ENCODE data around the gene DNHD1. TPM values are rescaled to one million over a fixed set of nuclear protein-coding genes. Genes with fewer than 3 reads are reported as not detected.

DNHD1 gene
- total and polyA plus RNA-seq, 2 experiments from 2014 or later = 3.6 to 9.6 TPM

GRCh38 chr11:6584528-6584927, 87.4 kb downstream of the DNHD1 start:
- H3K27ac ChIP-seq (ENCODE audit: low read depth) = no peak overlapping the region
- TF ChIP-seq EZH2phosphoT487 (IDR thresholded peaks at IDR 0.05; ENCODE audit: unreplicated experiment) (no peak), CREB1 (CRISPR knock-in tag; IDR thresholded peaks at IDR 0.05; ENCODE audit: low read depth) (no peak), ZNF114 (CRISPR knock-in tag; IDR thresholded peaks at IDR 0.05) (no peak), JUNB (IDR thresholded peaks at IDR 0.05; ENCODE audit: unreplicated experiment) (no peak)
- TF ChIP-seq, protein P1, sequence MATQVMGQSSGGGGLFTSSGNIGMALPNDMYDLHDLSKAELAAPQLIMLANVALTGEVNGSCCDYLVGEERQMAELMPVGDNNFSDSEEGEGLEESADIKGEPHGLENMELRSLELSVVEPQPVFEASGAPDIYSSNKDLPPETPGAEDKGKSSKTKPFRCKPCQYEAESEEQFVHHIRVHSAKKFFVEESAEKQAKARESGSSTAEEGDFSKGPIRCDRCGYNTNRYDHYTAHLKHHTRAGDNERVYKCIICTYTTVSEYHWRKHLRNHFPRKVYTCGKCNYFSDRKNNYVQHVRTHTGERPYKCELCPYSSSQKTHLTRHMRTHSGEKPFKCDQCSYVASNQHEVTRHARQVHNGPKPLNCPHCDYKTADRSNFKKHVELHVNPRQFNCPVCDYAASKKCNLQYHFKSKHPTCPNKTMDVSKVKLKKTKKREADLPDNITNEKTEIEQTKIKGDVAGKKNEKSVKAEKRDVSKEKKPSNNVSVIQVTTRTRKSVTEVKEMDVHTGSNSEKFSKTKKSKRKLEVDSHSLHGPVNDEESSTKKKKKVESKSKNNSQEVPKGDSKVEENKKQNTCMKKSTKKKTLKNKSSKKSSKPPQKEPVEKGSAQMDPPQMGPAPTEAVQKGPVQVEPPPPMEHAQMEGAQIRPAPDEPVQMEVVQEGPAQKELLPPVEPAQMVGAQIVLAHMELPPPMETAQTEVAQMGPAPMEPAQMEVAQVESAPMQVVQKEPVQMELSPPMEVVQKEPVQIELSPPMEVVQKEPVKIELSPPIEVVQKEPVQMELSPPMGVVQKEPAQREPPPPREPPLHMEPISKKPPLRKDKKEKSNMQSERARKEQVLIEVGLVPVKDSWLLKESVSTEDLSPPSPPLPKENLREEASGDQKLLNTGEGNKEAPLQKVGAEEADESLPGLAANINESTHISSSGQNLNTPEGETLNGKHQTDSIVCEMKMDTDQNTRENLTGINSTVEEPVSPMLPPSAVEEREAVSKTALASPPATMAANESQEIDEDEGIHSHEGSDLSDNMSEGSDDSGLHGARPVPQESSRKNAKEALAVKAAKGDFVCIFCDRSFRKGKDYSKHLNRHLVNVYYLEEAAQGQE (IDR thresholded peaks at IDR 0.05; ENCODE audit: unreplicated experiment) = no peak
- no peaks in the 10 kb centered on the region for H4K20me1 ChIP-seq (replicated peaks; ENCODE audit: insufficient read depth)
- peaks cover 18% of the 10 kb centered on the region; the same call in 2 of the 3 replicates for H3K9me3 Mint-ChIP-seq
- no peak for DNase-seq (ENCODE audit: low spot score)
- no peaks in the 10 kb centered on the region for H3K79me2 ChIP-seq (replicated peaks; ENCODE audit: insufficient read depth)
- H3K4me1 ChIP-seq (ENCODE audit: insufficient read depth) = no peaks in the 10 kb centered on the region
- no peak overlapping the region for H3K27ac Mint-ChIP-seq
- H3K27me3 ChIP-seq (ENCODE audit: insufficient read depth) = no peaks in the 10 kb centered on the region
- H3K4me1 Mint-ChIP-seq = no peaks in the 10 kb centered on the region
- H3K9me2 ChIP-seq (ENCODE audit: insufficient read depth) = no peaks in the 10 kb centered on the region
- no peaks in the 10 kb centered on the region for H3K36me3 ChIP-seq (ENCODE audit: insufficient read depth)
- H3F3A ChIP-seq (replicated peaks; ENCODE audit: low read depth) = no peaks in the 10 kb centered on the region
- H2AFZ ChIP-seq = no peak overlapping the region
- no peak for ATAC-seq
- no peak overlapping the region for H3K4me2 ChIP-seq
- no peak overlapping the region for H3K4me3 ChIP-seq
- H3K4me3 Mint-ChIP-seq = no peak overlapping the region
- H3K27me3 Mint-ChIP-seq (ENCODE audit: insufficient read depth, low read depth, poor library complexity) = peaks cover 4% of the 10 kb centered on the region
- peaks cover 16% of the 10 kb centered on the region for H3K36me3 Mint-ChIP-seq (ENCODE audit: low read depth)

- no peaks in the 10 kb centered on the region for H3F3A ChIP-seq (replicated peaks; ENCODE audit: low read depth)
- no peak overlapping the region for H3K27ac ChIP-seq (ENCODE audit: low read depth)
- H3K27ac Mint-ChIP-seq = no peak overlapping the region
- 0 out of 2 replicates have a peak, but pooled peaks cover under 1% of the 10 kb centered on the region for H3K36me3 ChIP-seq (ENCODE audit: insufficient read depth)
- H3K27me3 Mint-ChIP-seq (ENCODE audit: insufficient read depth, low read depth, poor library complexity) = peaks cover 2% of the 10 kb centered on the region
- no peak for DNase-seq (ENCODE audit: low spot score)
- H3K4me1 Mint-ChIP-seq = no peaks in the 10 kb centered on the region
- H3K79me2 ChIP-seq (replicated peaks; ENCODE audit: insufficient read depth) = no peaks in the 10 kb centered on the region
- H3K4me1 ChIP-seq (ENCODE audit: insufficient read depth) = no peaks in the 10 kb centered on the region
- H4K20me1 ChIP-seq (replicated peaks; ENCODE audit: insufficient read depth) = no peaks in the 10 kb centered on the region
- H2AFZ ChIP-seq = no peak overlapping the region
- H3K4me3 Mint-ChIP-seq = no peak overlapping the region
- peaks cover 16% of the 10 kb centered on the region for H3K36me3 Mint-ChIP-seq (ENCODE audit: low read depth)
- H3K4me3 ChIP-seq = no peak overlapping the region
- H3K9me2 ChIP-seq (ENCODE audit: insufficient read depth) = no peaks in the 10 kb centered on the region
- no peaks in the 10 kb centered on the region for H3K27me3 ChIP-seq (ENCODE audit: insufficient read depth)
- peaks cover 18% of the 10 kb centered on the region; the same call in 2 of the 3 replicates for H3K9me3 Mint-ChIP-seq
- peak; percentile 68 for ATAC-seq
- H3K4me2 ChIP-seq = no peak overlapping the region
- TF ChIP-seq ZNF462 (CRISPR knock-in tag; IDR thresholded peaks at IDR 0.05) (no peak), CREB1 (CRISPR knock-in tag; IDR thresholded peaks at IDR 0.05; ENCODE audit: low read depth) (no peak), EZH2 (IDR thresholded peaks at IDR 0.05; ENCODE audit: low read depth, unreplicated experiment) (no peak), POLR2AphosphoS5 (IDR thresholded peaks at IDR 0.05; ENCODE audit: low read depth) (no peak), ZNF114 (CRISPR knock-in tag; IDR thresholded peaks at IDR 0.05) (no peak)
- TF ChIP-seq, protein P2, sequence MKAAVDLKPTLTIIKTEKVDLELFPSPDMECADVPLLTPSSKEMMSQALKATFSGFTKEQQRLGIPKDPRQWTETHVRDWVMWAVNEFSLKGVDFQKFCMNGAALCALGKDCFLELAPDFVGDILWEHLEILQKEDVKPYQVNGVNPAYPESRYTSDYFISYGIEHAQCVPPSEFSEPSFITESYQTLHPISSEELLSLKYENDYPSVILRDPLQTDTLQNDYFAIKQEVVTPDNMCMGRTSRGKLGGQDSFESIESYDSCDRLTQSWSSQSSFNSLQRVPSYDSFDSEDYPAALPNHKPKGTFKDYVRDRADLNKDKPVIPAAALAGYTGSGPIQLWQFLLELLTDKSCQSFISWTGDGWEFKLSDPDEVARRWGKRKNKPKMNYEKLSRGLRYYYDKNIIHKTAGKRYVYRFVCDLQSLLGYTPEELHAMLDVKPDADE (IDR thresholded peaks at IDR 0.05) = no peak
Measured at GRCh38 chr11:6586434-6587359, 89.6 kb downstream of the DNHD1 start.
